Cardiac muscle cell (in vitro differentiated cells and primary cell): ENCODE data around the gene EYA4. TPM values are rescaled to one million over a fixed set of nuclear protein-coding genes. Genes with fewer than 3 reads are reported as not detected.

Experiments used
- DNase-seq, 2 donors: peaks; one replicate each; pipeline versions ENCODE4 v3.0.0 to v3.0.0-alpha.2; 2010 to 2017; ENCODE audit warnings: low read depth in 1 of 2, low spot score in 1 of 2
- H3K27ac ChIP-seq: fragments of 200-600 bp; sonication (generic); 2 replicates; pipeline ENCODE4 v1.5.1; 2016
- H3K27me3 ChIP-seq: fragments of 200-600 bp; sonication (generic); 2 replicates; pipeline ENCODE4 v1.6.0; 2016; ENCODE audit warnings: control low read depth
- H3K36me3 ChIP-seq: fragments of 200-600 bp; sonication (generic); 2 replicates; pipeline ENCODE4 v1.5.1; 2016; ENCODE audit warnings: control low read depth
- H3K4me1 ChIP-seq: fragments of 200-600 bp; sonication (generic); 2 replicates; pipeline ENCODE4 v1.8.1; 2017; ENCODE audit warnings: low read depth, mild to moderate bottlenecking, mixed run types
- H3K4me3 ChIP-seq: fragments of 200-600 bp; sonication (generic); 2 replicates; pipeline ENCODE4 v1.5.1; 2016; ENCODE audit warnings: mild to moderate bottlenecking
- H3K9me3 ChIP-seq: fragments of 200-600 bp; sonication (generic); 2 replicates; pipeline ENCODE4 v1.5.1; 2017; ENCODE audit warnings: low read depth, mild to moderate bottlenecking, control low read depth
- CTCF ChIP-seq: IDR thresholded peaks from 2 replicates; pipeline ENCODE4 v1.5.1; 2012; ENCODE audit warnings: low read depth, mild to moderate bottlenecking, low read length
- polyA plus RNA-seq: library from polyadenylated mRNA; unstranded; fragments of >200 nt; fragmentation: Nextera tagmentation; extraction: Ambion mirVana; gene quantifications from 2 replicates; pipeline ENCODE4 v1.2.1, GENCODE V29; 2016
- total RNA-seq: library from RNA; depleted of rRNA; stranded (reverse); fragments of >200 nt; gene quantifications from 2 replicates; pipeline ENCODE4 v1.2.3, GENCODE V29; 2016

Gene EYA4
- total and polyA plus RNA-seq, 2 experiments from 2014 or later, result 0.03 to 0.11 TPM

DNA sequence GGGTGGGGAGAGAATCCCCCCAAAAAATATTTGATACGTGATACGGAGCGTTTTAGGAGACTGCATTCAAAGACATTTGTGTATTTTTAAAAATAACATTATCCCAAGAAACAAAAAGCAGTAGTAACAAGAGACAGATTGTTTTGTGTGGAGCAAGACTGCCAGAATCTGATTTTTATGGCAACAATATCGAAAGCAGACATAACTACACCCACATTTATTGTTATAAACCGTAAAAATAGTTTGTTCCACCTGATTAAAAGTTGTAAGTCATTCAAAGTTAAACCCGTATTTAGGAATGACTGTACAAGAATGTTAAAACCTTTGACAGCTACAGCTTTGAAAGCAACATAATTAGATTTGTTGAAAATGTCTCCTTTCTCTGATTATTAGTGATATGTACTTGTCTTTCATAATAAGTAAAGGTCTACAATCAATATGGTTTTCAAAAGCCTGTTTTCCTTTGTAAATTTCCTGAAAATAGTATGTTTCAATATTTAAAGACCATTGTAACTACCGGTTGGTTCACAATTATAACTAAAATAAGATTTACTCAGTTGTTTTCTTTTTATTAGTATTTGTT is 2.7 kb downstream of the EYA4 start:
- Histone ChIP-seq H3K4me3 (no peak overlapping the region), H3K36me3 (no peaks in the 10 kb centered on the region), H3K9me3 (no peaks in the 10 kb centered on the region), H3K27me3 (peaks cover 100% of the 10 kb centered on the region), H3K4me1 (no peaks in the 10 kb centered on the region), H3K27ac (no peak overlapping the region)
- no peak for TF ChIP-seq CTCF
- no peak for DNase-seq

- no peak for DNase-seq
- TF ChIP-seq CTCF, result no peak
- Histone ChIP-seq H3K36me3 (no peaks in the 10 kb centered on the region), H3K27me3 (peaks cover 100% of the 10 kb centered on the region), H3K9me3 (no peaks in the 10 kb centered on the region), H3K4me1 (no peaks in the 10 kb centered on the region), H3K27ac (no peak overlapping the region), H3K4me3 (no peak overlapping the region)
Measured at GRCh38 chr6:133244519-133244918, 3.4 kb downstream of the EYA4 start.

- H3K9me3 ChIP-seq, result no peaks in the 10 kb centered on the region
- no peak overlapping the region for H3K4me3 ChIP-seq
- no peak for TF ChIP-seq CTCF
- no peak overlapping the region for H3K27ac ChIP-seq
- no peak for DNase-seq
- no peaks in the 10 kb centered on the region for H3K4me1 ChIP-seq
- peaks cover 100% of the 10 kb centered on the region for H3K27me3 ChIP-seq
- no peaks in the 10 kb centered on the region for H3K36me3 ChIP-seq
Measured at GRCh38 chr6:133245007-133245406, 3.9 kb downstream of the EYA4 start.

- no peaks in the 10 kb centered on the region for H3K4me1 ChIP-seq
- no peak overlapping the region for H3K27ac ChIP-seq
- no peak for DNase-seq
- no peak for TF ChIP-seq CTCF
- H3K27me3 ChIP-seq, result peaks cover 95% of the 10 kb centered on the region
- H3K36me3 ChIP-seq, result no peaks in the 10 kb centered on the region
- H3K9me3 ChIP-seq, result no peaks in the 10 kb centered on the region
- no peak overlapping the region for H3K4me3 ChIP-seq
Measured at GRCh38 chr6:133245422-133245903, 4.3 kb downstream of the EYA4 start.

DNA sequence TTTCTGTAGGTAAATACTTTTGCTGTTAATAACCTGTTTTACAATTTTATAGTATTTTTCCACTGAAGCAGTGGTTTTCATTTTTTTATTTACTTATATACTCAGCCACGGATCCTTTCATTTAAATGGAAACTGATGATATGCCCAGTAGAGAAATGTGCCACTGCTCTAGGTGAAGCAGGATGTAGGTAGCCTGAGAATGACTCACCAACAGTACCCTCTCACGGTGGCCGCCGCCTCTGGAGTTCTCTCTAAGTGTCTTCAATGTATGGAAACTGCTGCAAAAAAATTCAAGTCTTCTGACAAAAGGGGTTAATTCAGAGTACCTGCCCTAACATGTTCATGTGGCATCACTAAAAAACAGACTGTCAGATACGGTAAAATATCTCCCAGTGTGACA is 6.4 kb downstream of the EYA4 start:
- H3K36me3 ChIP-seq, result no peaks in the 10 kb centered on the region
- H3K27me3 ChIP-seq, result peaks cover 74% of the 10 kb centered on the region
- H3K27ac ChIP-seq, result no peak overlapping the region
- no peak for TF ChIP-seq CTCF
- H3K9me3 ChIP-seq, result no peaks in the 10 kb centered on the region
- H3K4me3 ChIP-seq, result no peak overlapping the region
- no peak for DNase-seq
- H3K4me1 ChIP-seq, result no peaks in the 10 kb centered on the region
